SK-N-MC (cell line): Measurements from ENCODE around the gene RPS18.

Source experiments
- DNase-seq: peaks from one replicate; pipeline ENCODE4 v3.0.0-alpha.2; 2011; ENCODE audit warnings: low read depth, low spot score
- H3K27ac ChIP-seq: fragments of 200-600 bp; sonication (generic); 2 replicates; pipeline ENCODE4 v1.5.1; 2016; ENCODE audit warnings: mixed run types
- H3K36me3 ChIP-seq: fragments of 200-600 bp; sonication (generic); 2 replicates; pipeline ENCODE4 v1.6.1; 2017; ENCODE audit warnings: antibody characterized with exemption, low read length, mixed read lengths; ENCODE audit not compliant: insufficient read depth
- H3K4me3 ChIP-seq: fragments of 200-600 bp; sonication (generic); 2 replicates; pipeline ENCODE4 v1.5.1; 2016
- H3K9ac ChIP-seq: fragments of 200-600 bp; sonication (generic); 2 replicates; pipeline ENCODE4 v1.8.0; 2017; ENCODE audit warnings: mixed run types, mixed read lengths; ENCODE audit not compliant: insufficient read length
- H3K9me3 ChIP-seq: fragments of 200-600 bp; sonication (generic); 2 replicates; pipeline ENCODE4 v1.6.1; 2017; ENCODE audit warnings: low read depth, mild to moderate bottlenecking, antibody characterized with exemption, low read length, moderate library complexity, mixed read lengths
- EZH2 ChIP-seq: fragments of 200-600 bp; sonication (generic); IDR thresholded peaks from one replicate; pipeline ENCODE4 v1.6.1; 2017; ENCODE audit warnings: antibody characterized with exemption
- FOXP2 ChIP-seq: optimal IDR thresholded peaks from 2 replicates; pipeline ENCODE3; 2011; ENCODE audit warnings: mild to moderate bottlenecking, moderate library complexity; ENCODE audit not compliant: insufficient read depth; ENCODE audit errors: extremely low read length, control extremely low read depth
- POLR2AphosphoS5 ChIP-seq: IDR thresholded peaks from 2 replicates; pipeline ENCODE4 v1.6.1; 2012; ENCODE audit warnings: mild to moderate bottlenecking, low read depth, low read length, borderline replicate concordance

The RPS18 gene

GRCh38 chr6:33315793-33316602 lies 44.1 kb downstream of the RPS18 start:
- H3K36me3 ChIP-seq: peaks cover 28% of the 10 kb centered on the region
- no peak overlapping the region for H3K9ac ChIP-seq

GRCh38 chr6:33316603-33317418 lies 44.9 kb downstream of the RPS18 start:
- Histone ChIP-seq H3K27ac (peak overlapping the region; percentile 54; the same call in 1 of the 2 replicates), H3K9ac (no peak overlapping the region), H3K36me3 (peaks cover 33% of the 10 kb centered on the region), H3K4me3 (peak overlapping the region; percentile 92), H3K9me3 (no peaks in the 10 kb centered on the region)
- no peak for DNase-seq
- TF ChIP-seq POLR2AphosphoS5 (no peak), FOXP2 (no peak), EZH2 (no peak)

More at GRCh38 chr6:33315793-33316602, 44.1 kb downstream of the RPS18 start:
- Histone ChIP-seq H3K9me3 (no peaks in the 10 kb centered on the region), H3K27ac (no peak overlapping the region), H3K4me3 (no peak overlapping the region)
- DNase-seq: no peak
- TF ChIP-seq EZH2 (no peak), POLR2AphosphoS5 (no peak), FOXP2 (no peak)

GRCh38 chr6:33317419-33317668 lies 45.5 kb downstream of the RPS18 start:
- Histone ChIP-seq H3K4me3 (peak overlapping the region; percentile 92), H3K9ac (no peak overlapping the region), H3K36me3 (peaks cover 33% of the 10 kb centered on the region), H3K27ac (0 out of 2 replicates have a peak overlapping the region, but pooled peaks have one; percentile 88), H3K9me3 (no peaks in the 10 kb centered on the region)
- no peak for DNase-seq
- TF ChIP-seq EZH2: no peak
- TF ChIP-seq FOXP2: no peak
- TF ChIP-seq POLR2AphosphoS5: no peak

GRCh38 chr6:33317669-33318425 lies 46.0 kb downstream of the RPS18 start, which contains the start of gene ZBTB22:
ZBTB22 (minus strand) TSS chr6:33317744; CDS start chr6:33316916, 828 bp downstream.
- Histone ChIP-seq H3K9me3 (no peaks in the 10 kb centered on the region), H3K4me3 (peak within 1 kb of the TSS; percentile 92), H3K9ac (peak within 1 kb of the TSS; percentile 67), H3K27ac (peak within 1 kb of the TSS; percentile 88), H3K36me3 (peaks cover 33% of the 10 kb centered on the region)
- peak; percentile 76 for TF ChIP-seq POLR2AphosphoS5
- TF ChIP-seq FOXP2: no peak
- DNase-seq: peak; percentile 99

GRCh38 chr6:33318426-33319073 lies 46.7 kb downstream of the RPS18 start:
- peak overlapping the region; percentile 34 for H3K9ac ChIP-seq
- peak overlapping the region; percentile 76; the same call in 1 of the 2 replicates for H3K27ac ChIP-seq
- peak overlapping the region; percentile 92 for H3K4me3 ChIP-seq
- peaks cover 33% of the 10 kb centered on the region for H3K36me3 ChIP-seq
- H3K9me3 ChIP-seq: no peaks in the 10 kb centered on the region
- DNase-seq: no peak
- TF ChIP-seq EZH2: no peak
- no peak for TF ChIP-seq POLR2AphosphoS5
- TF ChIP-seq FOXP2: no peak

GRCh38 chr6:33319939-33320314 lies 48.1 kb downstream of the RPS18 start:
- DNase-seq: no peak
- Histone ChIP-seq H3K4me3 (no peak overlapping the region), H3K9ac (no peak overlapping the region), H3K27ac (no peak overlapping the region), H3K9me3 (no peaks in the 10 kb centered on the region), H3K36me3 (peaks cover 33% of the 10 kb centered on the region)
- TF ChIP-seq POLR2AphosphoS5: no peak
- TF ChIP-seq FOXP2: no peak
- TF ChIP-seq EZH2: no peak

GRCh38 chr6:33320315-33321181 lies 48.7 kb downstream of the RPS18 start:
- H3K4me3 ChIP-seq: peak overlapping the region; percentile 87; the same call in 1 of the 2 replicates
- TF ChIP-seq POLR2AphosphoS5: no peak
- TF ChIP-seq EZH2: no peak
- TF ChIP-seq FOXP2: no peak
- no peaks in the 10 kb centered on the region for H3K9me3 ChIP-seq
- H3K9ac ChIP-seq: peak overlapping the region; percentile 97
- peaks cover 33% of the 10 kb centered on the region for H3K36me3 ChIP-seq
- DNase-seq: no peak
- H3K27ac ChIP-seq: peak overlapping the region; percentile 42; the same call in 1 of the 2 replicates
